Measurements from ENCODE around the gene SVIP. TPM values are rescaled to one million over a fixed set of nuclear protein-coding genes. Genes with fewer than 3 reads are reported as not detected.

Gene SVIP, protein sequence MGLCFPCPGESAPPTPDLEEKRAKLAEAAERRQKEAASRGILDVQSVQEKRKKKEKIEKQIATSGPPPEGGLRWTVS
- total RNA-seq = 5.0 TPM

DNA sequence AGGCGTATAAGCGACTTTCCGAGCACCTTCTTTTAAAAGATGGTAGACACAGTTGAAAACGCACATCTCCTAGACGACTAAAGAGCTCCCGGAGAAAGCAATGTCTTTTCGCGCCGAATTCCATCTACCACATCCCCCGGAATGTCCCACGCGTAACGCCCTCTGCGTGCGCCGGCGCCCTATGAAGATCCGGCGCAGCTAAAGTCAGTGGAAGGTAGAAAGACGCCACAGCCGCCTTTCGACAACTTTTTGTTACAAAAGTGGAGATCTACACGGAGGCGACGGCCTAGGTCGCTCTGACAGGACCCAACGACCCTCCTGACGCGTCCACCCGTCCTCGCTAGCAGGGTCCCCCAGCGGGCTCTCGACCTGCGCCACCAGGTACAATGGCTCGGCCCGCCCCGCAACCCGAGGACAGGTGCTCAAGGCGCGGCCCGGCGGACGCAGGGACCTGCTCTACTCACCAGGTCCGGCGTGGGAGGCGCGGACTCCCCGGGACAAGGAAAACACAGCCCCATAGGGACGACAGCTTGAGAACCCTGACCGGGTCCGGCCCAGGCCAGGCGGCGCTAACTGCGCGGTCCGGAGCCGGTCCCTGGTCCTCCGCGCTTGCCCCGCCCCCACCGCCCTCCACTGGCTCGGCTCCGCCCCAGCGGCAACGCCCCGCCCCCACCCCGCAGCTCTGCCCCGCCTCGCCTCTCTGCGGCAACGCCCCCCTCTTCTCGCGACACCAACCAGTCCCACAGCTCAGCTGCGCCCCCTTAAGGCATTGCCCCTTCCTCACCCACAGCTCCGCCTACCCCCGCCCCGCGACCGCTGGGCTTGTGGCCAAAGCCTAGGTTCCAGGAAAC lies at the start of gene SVIP:
SVIP (minus strand) TSS at position 571 of the 851 bp plus-strand sequence; CDS start at position 518, 53 bp downstream.
- DNase-seq = peak; percentile 95

DNA sequence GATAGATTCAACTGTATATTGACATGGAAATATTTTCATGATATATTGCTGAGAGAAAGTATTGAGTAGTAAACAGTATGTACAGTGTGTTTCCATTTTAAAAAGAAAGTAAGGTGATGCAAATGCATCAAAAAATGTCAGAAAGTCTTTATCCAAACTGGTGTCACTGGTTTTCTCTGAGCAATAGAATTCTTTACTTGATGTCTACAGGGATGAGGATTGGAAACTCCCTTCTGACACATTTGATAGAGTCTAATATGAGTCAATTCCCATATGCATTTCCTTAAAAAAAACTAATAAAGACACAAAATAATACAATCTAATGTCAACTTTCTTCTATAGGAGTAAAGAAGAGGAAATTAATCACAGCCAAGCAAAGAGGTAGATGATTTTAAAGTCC lies 49.0 kb upstream of the SVIP start:
- no peak for DNase-seq

DNA sequence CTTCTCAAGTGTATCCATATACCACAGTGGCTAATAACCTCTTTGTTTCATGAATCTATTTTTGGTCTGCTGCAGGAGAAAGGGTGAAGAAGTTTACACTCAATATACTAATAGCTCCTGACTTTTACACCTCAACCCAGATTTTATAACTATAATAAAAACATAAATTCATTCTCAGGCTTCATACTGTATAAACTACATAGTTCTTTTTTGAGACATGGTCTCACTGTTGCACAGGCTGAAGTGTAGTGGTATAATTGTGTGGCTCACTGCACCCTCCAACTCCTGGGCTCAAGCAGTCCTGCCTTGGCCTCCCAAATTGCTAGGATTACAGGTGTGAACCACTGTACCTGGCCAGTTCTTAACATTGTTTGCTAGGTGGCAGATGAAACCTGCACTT lies 48.4 kb upstream of the SVIP start:
- no peak for DNase-seq

DNA sequence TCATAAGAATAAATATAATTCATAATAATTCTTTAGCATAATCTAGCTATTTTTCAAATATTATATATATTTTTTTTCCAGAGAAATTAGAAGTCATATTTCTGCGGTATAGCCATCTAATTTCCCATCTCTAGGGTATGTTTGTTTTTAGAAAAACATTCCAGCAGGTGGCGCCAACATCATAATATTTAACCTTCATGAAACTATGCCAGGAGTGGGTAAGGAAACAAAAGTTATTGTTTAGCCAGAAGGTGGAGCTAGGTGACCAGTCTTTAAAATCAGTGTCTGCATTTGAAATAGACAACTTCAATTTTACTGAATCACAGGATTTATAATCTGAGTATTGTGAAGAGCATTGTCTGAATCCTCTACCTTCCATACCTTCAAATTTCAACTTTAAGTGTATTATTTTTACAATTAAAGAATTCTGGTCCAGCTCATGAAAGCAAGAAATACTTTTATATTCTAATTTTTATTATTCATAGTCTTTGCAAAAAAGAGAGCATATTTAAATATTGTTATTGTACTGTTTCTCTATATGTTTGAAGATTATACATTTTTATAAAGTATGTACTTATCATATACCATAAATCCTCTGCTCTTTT lies 46.4 kb upstream of the SVIP start:
- peak; percentile 8 for DNase-seq

DNA sequence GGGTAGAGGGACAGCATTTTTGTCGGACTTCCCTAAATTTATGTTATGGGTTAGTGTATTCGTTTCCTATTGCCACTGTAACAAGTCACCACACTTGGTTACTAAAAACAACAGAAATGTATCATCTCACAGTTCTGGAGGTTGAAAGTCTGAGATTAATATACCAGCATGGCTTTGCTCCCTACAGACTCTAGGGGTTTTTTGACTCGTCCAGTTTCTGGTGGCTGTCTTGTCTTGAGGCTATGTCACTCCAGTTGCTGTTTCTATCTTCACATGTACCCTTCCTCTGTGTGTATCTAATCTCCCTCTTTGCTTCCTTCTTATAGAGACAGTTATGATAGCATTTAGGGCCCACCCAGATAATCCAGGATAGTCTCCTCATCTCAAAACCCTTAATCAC lies 39.7 kb upstream of the SVIP start:
- no peak for DNase-seq

DNA sequence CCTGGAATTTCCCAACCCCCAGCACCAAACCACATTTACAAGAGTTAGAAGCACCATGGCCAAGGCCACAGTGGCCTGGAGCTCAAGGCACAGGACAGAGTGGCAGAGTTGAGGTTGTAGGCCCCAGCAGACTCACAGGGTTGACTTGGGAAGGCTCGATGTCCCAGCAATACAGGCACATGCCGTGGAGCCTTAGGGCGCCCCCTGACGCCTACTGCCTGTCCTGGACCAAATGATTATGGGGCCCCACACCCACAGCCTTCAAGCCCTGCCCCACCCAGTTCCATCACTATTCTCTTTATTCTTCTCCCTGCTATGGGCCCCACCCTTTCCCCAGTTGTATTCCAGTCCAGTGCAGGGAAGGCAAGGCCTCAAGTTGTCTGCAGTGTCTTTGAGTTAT lies 30.6 kb upstream of the SVIP start, which contains the start of gene CCDC179:
CCDC179 (minus strand) TSS at position 234 of the 400 bp plus-strand sequence; CDS start at position 181, 53 bp downstream.
- DNase-seq = no peak

DNA sequence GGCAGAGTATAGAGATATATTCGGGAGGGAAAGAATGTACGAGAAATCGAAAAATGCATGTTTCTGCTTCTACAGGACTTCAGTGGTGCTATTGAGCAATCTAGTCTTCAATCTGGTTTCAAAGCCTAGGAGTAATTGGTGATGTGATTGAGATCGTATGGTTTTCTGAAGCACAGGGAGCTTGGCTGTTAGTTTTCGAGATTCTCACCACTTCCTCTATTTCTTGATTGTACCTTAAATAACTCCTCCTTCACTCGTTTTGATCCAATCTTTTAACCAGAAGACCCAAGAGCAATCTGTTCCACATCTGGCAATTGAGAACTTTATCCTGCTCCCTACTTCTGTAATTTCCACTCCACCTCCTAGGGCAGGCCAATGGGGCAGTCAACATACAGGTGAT lies 30.2 kb upstream of the SVIP start:
- DNase-seq = no peak

DNA sequence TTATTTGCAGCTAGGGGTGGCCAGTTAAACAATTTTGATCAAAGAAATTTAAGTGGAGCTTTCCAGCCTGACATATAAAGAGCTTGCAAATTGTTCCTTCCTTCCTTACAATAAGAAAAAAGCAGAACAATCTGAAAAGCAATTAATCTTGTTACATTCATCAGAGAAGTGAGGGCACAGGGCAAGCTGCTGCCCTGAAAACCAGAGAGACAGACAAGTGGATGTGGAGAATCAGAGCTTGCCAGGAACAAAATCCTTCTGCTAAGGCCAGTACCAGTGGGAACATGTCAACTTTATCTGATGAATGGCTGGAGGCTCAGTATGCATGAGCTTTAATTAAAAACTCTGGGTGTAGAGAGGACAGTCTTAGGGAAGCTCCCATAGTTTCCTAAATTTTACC lies 21.9 kb upstream of the SVIP start:
- DNase-seq = no peak

DNA sequence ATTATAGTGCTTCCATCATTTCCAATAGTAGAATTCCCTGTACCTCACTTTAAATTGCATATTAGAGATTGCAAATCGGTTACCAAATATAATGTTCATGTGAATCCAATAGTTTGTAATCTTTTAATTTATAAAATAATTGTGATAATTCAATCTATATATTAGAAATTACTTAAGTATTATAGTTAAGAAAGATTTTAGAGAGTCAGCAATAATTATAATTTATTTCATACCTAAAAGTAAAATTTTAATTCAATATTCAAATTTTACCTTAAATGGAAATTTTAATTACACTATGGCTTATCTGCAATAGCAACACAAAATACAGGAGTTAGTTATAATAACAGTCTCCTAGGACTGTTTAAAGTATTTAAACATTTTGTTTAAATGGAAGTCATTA lies 17.1 kb upstream of the SVIP start:
- no peak for DNase-seq

DNA sequence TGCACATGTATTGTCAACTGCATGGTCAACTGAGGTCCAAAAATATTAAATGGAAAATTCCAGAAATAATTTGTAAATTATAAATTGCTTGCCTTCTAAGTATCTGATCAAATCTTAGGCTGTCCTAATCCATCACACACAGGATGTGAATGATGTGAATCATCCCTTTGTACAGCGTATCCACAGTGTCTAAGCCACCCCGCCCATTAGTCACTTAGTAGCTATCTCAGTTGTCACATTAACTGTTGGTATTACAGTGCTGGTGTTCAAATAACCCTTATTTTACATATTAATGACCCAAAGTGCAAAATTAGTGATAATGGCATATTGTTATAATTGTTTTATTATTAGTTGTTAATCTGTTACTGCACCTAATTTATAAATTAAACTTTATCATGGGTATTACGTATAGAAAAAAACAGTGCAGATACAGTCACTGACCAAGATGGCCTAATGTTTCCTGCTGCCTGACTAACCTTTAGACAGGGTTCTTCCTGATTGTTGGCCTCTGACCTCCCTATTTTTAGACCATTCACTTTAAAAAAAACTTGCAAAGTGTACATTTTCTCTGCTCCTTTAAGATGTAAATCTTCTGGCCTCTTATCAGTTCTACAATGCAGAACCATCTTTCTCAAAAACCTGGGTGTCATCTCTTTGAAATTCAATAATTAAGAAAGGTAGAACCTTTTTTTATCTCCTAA lies 2.9 kb upstream of the SVIP start:
- DNase-seq = no peak

DNA sequence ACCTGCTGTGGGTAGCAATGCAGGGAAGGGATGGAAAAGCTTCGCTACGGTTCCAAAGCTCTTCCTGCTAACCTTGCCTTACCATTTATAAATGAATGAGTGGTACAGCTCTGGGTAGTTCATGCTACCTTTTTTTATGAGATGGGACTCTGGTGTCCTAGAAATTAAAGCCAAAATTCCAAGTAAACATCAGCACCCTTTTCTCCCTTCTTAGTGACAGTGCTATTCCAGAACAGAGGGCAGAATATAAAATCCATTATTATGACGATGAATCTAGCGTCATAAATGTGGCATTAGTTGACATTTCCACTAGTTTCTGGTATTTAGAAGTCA lies 447 bp upstream of the SVIP start:
- no peak for DNase-seq

DNA sequence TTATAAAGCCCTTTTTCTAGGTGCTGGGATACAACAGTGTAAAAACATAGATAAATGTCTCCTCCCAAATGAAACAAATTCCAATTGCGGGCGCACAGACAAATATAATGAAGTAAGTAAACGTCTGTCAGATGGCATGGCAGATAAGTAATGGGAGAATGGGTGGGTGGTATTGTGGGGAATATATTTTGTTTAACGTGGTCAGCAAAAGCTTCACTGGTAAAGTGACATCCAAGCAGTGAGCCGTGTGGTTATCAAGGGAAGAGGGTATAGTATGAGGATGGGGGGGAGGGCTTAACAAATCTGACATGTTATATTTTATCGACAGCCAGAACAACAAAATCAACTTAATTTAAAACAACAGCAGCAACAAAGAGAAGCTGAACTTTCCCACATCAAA lies 1.2 kb downstream of the SVIP start:
- no peak for DNase-seq

DNA sequence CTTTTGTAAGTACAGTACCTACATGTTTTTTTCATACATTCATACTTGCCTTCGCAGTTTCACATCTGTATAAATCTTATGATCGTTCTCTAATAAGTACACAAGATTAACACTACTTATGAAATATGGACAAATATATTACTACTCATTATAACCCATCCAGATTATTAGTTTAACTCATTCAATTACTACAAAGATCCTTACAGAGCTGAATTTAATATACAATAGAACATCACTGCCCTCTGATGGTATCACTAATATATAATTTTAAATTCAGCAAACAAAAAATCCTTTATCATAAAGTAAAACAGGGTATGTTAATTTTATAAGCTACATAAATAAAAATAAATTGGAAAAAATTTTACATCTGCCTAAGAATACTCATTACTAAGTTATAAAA lies 7.4 kb downstream of the SVIP start:
- DNase-seq = no peak

DNA sequence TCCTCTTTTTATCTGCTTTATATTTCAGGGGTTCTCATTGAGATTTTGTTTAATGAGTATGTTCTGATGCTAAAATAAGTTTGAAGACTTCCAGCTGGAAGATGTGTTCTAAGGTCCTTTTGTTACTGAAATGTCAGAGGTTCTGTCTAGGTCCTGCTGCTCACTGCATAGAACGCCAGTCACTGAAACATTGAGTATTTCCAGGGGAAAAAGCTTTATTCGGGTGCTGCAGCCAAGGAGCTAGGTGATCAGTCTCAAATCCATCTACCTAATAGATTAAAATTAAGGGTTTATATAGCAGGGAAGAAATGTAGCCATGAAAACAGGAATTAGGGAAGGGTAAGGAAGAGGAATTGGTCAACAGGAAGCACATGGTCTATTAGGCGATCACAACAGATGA lies 19.7 kb downstream of the SVIP start:
- DNase-seq = no peak

DNA sequence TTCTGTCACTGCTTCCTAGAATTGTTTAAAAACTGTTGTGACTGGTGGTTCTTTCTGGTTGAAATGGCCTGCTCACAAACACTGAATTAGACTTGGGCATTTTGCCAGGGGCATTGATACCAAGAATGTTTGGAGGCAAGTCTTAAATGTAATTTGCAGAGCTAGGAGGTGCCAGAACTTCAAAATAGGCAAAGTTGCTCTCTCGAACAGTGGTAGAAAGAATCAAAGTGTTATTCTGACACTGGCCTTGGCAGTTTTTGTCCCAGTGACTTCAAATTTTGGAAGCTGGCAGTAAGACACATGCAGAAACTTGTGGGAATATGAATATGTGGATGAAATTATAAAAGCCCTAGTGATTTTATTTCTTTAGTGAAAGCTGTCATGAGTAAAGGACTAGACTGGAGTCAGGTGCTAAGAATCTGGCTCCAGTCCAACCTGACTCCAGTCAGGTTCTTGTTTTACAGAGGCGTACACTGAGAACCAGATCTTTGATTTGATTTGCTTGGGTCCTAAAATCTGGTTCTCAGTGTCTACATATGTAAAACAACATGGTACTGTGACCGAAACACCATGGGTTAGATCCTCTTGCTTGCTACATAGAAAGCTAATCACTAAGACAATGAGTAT lies 20.9 kb downstream of the SVIP start:
- DNase-seq = no peak

DNA sequence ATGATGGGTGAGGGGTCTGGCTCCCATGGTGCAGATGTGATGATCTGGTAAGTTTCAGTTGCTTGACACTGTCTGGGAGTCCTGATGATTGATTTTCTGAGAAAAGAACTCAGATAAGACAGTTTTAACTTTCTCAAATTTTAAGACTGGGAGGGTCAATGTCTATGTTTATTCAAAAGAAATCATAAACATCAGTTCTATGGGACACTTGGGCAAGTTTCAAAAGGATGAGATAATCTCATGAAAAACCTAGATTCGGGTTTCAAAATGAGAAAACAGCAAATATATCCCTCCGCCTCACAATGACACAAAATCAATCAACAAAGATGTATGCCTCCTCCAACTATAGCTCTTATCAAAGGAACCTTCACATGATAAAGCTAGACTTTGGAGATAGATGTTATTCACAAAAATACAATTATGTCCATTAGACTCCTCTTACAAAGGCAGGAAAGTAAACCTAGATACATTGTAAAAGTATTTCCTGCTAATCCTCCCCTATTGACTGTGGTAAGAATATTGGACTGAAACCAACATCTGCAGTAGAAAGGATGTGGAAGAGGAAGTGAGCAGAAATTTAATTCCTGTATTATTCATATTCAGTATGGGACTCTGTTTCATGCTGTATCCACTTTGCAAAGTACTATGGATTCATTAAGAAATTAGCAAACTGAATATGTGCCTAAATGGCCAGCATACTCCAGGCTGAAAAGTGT lies 21.6 kb downstream of the SVIP start:
- DNase-seq = no peak

DNA sequence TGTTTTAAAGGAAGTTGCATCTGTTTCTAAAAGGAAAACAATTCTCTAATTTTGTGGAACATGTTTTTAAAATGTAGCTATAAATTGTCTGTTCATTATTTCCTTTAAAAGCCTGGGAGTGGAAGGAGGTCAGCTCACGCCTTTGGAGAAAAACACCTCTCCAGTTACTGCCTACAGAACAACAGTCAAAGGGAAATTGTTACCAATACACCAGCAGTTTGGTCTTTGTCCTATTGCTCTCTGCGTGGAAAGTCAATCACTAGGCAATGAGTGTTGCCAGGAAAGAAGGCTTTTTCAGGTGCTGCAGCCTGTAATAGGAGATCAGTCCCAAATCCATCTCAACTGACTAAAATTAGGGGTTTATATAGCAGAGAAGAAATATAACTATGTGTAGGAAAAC lies 22.2 kb downstream of the SVIP start:
- DNase-seq = no peak

DNA sequence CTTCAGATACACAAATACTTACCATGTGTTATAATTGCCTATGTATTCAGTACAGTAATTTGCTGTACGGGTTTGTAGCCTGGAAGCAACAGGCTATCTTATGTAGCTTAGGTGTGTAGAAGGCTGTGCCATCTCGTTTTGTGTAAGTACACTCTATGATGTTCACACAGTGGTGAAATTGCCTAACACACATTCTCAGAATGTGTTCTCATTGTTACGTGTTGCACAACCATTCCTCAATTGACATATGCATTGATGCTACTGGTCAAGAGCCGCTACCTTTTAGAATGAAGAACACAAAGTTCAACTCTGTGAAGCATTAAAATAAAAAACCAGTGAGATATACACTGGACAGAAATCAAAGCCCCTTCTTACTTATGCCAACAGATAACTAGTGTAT lies 26.7 kb downstream of the SVIP start:
- DNase-seq = no peak

DNA sequence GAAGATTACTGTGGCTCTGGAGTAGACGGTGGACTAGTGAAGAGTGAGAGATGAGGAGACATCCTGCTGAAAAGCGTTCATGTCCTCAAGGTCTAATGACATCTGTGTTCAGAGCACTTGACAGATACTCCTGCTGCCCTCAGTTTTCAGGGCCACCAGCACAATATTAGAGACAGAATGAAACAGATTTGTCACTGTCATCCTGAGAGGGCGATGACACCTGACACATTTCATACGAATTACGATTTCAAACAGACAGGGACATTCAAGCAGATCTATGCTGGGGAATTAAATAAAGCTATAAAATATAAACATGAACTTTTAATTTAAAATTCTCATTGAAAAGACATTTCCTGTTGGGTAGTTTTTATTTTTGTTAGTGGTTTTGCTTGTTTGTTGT lies 29.1 kb downstream of the SVIP start:
- DNase-seq = no peak

DNA sequence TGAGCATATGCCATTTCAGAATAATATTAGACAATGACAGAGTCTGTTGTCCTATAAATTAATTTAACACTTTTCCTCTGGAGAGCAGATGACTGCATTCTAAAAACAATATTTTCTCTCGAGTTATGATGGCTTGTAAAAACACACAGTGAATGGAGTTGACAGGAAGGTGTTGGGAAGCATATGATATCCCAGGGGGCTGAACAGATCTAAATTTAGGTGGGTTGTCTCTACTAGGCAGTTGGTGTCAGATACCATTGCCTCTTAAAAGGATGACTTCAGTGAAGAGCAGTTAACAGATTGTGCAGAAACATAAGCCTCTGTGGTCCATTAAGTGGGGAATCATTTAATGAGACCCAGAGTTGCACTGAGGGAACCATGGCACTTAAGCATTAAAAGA lies 30.7 kb downstream of the SVIP start:
- no peak for DNase-seq

DNA sequence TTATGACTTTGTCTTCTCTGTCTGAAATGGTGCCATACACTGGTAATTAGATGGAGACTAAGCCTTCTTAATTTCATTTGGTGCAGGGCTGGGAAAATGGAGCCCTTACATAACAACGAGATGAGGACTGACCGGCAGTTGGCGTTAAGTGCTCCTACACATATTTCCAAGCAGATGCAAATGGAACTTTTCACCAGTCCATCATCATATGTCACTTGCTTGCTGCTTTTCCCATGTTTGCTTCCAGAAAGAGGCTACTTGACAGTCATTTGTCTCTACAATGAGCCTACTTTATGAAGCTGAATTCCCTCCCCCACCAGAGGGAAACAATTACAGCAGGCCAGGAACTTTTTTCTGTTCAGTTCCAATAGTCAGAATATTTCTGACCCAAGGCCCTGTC lies 32.6 kb downstream of the SVIP start:
- DNase-seq = no peak

DNA sequence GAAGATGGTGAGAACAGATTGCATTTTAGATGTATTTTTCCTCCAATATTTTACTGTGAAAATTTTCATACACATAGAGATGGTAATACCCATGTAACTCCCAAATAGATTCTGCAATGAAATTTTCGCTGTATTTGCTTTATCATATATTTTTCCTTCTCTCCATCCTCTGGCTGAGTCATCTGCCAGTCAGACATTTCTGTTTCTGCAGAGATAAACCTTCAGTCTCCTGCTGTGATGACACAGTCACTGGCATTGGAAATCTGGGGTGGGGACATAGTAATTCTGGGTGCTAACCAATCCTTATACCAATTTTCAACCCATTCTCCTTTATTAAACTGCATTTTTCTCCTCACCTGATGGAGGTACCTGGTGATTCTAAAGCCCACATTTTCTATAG lies 33.7 kb downstream of the SVIP start:
- no peak for DNase-seq
